K562 (cell line): Measurements from ENCODE around the gene ATP6V0D1. TPM values are rescaled to one million over a fixed set of nuclear protein-coding genes. Genes with fewer than 3 reads are reported as not detected.

Experiments used
- ARID2 ChIP-seq: fragments of 450-650 bp; IDR thresholded peaks from 2 replicates; pipeline ENCODE4 v1.6.1; 2017; ENCODE audit warnings: antibody characterized with exemption, mild to moderate bottlenecking
- BDP1 ChIP-seq: IDR thresholded peaks from 3 replicates; pipeline ENCODE4 v1.6.1; 2011; ENCODE audit not compliant: insufficient read length, insufficient read depth
- BRF1 ChIP-seq: IDR thresholded peaks from 3 replicates; pipeline ENCODE4 v1.6.1; 2011; ENCODE audit warnings: borderline replicate concordance, mild to moderate bottlenecking; ENCODE audit not compliant: insufficient read length; ENCODE audit errors: extremely low read depth
- ESRRA ChIP-seq: fragments of 450-650 bp; IDR thresholded peaks from 2 replicates; pipeline ENCODE4 v1.6.1; 2014; ENCODE audit warnings: low read depth, mild to moderate bottlenecking, moderate library complexity, borderline replicate concordance
- GABPA ChIP-seq: fragments of 200-800 bp; sonication (Bioruptor generic); conservative IDR thresholded peaks from 2 replicates; pipeline ENCODE4 v1.6.1; 2016; ENCODE audit warnings: low read depth, missing genetic modification characterization, missing compliant biosample characterization
- HNRNPUL1 ChIP-seq: fragments of 200-400 bp; formaldehyde crosslinking; IDR thresholded peaks from 2 replicates; pipeline ENCODE4 v1.6.1; 2017; ENCODE audit warnings: low read length
- MTA2 ChIP-seq: fragments of 450-650 bp; IDR thresholded peaks from 2 replicates; pipeline ENCODE4 v1.6.1; 2016; ENCODE audit warnings: low read depth
- POLR2H ChIP-seq: IDR thresholded peaks from 2 replicates; pipeline ENCODE4 v1.6.1; 2016; ENCODE audit warnings: missing genetic modification characterization, low read depth, mild to moderate bottlenecking, control low read depth, missing compliant biosample characterization, moderate library complexity
- SMAD1 ChIP-seq: fragments of 150-350 bp; IDR thresholded peaks from 2 replicates; pipeline ENCODE4 v1.6.1; 2014; ENCODE audit warnings: low read length, low read depth; ENCODE audit not compliant: partially characterized antibody
- SMARCA5 ChIP-seq: fragments of 450-650 bp; IDR thresholded peaks from 2 replicates; pipeline ENCODE4 v1.6.1; 2016
- TEAD2 ChIP-seq: fragments of 450-650 bp; IDR thresholded peaks from 2 replicates; pipeline ENCODE4 v1.6.1; 2016; ENCODE audit warnings: missing genetic modification characterization, control low read depth, missing compliant biosample characterization
- ZBTB7A ChIP-seq: IDR thresholded peaks from 2 replicates; pipeline ENCODE4 v1.6.1; 2011; ENCODE audit warnings: low read depth, mild to moderate bottlenecking, low read length, moderate library complexity, borderline replicate concordance; ENCODE audit not compliant: control insufficient read depth
- ZKSCAN8 ChIP-seq: fragments of 200-800 bp; sonication (Bioruptor generic); IDR thresholded peaks from 2 replicates; pipeline ENCODE4 v1.6.1; 2016; ENCODE audit warnings: missing genetic modification characterization, missing compliant biosample characterization
- ZNF282 ChIP-seq: sonication (generic); formaldehyde crosslinking; IDR thresholded peaks from 2 replicates; pipeline ENCODE4 v1.8.1; 2023; ENCODE audit warnings: missing genetic modification reagents
- polyA plus RNA-seq, 8 experiments: library from polyadenylated mRNA; depleted of rRNA in 4 of 8; stranded (reverse) in 5 of 8; unstranded in 3 of 8; fragments of >200 nt; fragmentation: Nextera tagmentation in 2 of 8; fragmentation: Illumina TruSeq in 1 of 8; extraction: Ambion mirVana in 2 of 8; extraction: Trizol in 1 of 8; gene quantifications; 2 replicates each; pipeline versions ENCODE4 v1.2.1 to v1.2.3, GENCODE V29; 2011 to 2014; ENCODE audit warnings: inconsistent platforms in 1 of 8, missing spikeins in 1 of 8
- total RNA-seq, 7 experiments: library from RNA; depleted of rRNA in 6 of 7; stranded (reverse); fragments of >200 nt in 6 of 7; fragmentation: Illumina TruSeq in 2 of 7; extraction: Trizol in 2 of 7; gene quantifications; 2 replicates each; pipeline versions ENCODE4 v1.2.1 to v1.2.3, GENCODE V29; 2011 to 2021; ENCODE audit warnings: low replicate concordance in 1 of 7
- TF ChIP-seq, protein P1 (sequence below): sonication (generic); formaldehyde crosslinking; IDR thresholded peaks from 2 replicates; pipeline ENCODE4 v1.8.0; 2022; ENCODE audit warnings: mild to moderate bottlenecking, missing genetic modification reagents
- TF ChIP-seq, protein P2 (sequence below): fragments of 450-650 bp; IDR thresholded peaks from 2 replicates; pipeline ENCODE4 v1.6.1; 2017; ENCODE audit warnings: antibody characterized with exemption
- TF ChIP-seq, protein P3 (sequence below): sonication (generic); formaldehyde crosslinking; IDR thresholded peaks from 2 replicates; pipeline ENCODE4 v1.8.0; 2023; ENCODE audit warnings: mild to moderate bottlenecking, missing genetic modification reagents
- TF ChIP-seq, protein P4 (sequence below): fragments of 450-650 bp; IDR thresholded peaks from 2 replicates; pipeline ENCODE4 v1.6.1; 2016; ENCODE audit warnings: low read depth

Gene ATP6V0D1
- total and polyA plus RNA-seq, 9 of the 15 experiments (the other 6 are each of a cell fraction or from before 2014, with no cell fraction given): 23.2 to 69.7 (median 45.6) TPM

DNA sequence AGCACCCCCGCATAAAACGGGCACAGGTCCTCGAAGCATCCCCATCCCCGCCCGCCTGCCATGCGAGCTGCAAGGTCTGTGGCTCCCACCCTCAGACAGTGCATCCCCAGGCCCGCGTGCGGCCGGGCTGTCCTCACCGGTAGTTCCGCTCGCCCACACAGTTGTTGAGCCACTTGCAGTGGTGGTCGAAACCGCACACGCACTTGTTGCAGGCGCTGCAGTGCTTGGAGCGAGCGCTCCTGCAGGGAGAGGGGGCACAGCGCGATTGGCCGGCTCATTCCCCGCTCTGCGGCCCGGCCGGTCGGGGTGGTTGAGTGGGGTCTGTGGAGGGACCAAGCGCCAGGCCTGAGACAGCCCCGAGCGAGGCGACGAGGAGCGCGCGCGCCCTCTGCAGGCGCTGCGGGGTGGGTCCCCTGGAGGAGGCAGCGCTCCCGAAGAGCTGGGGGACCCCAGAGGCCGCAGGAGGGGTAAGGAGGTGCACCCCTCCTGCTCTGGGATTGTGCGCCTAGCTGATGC, 81.7 kb downstream of the ATP6V0D1 start (continued):
- TF ChIP-seq ESRRA: 0 out of 2 replicates have a peak, but pooled peaks have one; percentile 14
- TF ChIP-seq BDP1: no peak
- peak; percentile 58; the same call in 1 of the 2 replicates for TF ChIP-seq ARID2
- TF ChIP-seq SMARCA5: no peak
- no peak for TF ChIP-seq SMAD1
- TF ChIP-seq, protein P1, sequence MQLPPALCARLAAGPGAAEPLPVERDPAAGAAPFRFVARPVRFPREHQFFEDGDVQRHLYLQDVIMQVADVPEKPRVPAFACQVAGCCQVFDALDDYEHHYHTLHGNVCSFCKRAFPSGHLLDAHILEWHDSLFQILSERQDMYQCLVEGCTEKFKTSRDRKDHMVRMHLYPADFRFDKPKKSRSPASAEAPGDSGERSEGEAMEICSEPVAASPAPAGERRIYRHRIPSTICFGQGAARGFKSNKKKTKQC (CRISPR knock-in tag): no peak
- TF ChIP-seq, protein P2, sequence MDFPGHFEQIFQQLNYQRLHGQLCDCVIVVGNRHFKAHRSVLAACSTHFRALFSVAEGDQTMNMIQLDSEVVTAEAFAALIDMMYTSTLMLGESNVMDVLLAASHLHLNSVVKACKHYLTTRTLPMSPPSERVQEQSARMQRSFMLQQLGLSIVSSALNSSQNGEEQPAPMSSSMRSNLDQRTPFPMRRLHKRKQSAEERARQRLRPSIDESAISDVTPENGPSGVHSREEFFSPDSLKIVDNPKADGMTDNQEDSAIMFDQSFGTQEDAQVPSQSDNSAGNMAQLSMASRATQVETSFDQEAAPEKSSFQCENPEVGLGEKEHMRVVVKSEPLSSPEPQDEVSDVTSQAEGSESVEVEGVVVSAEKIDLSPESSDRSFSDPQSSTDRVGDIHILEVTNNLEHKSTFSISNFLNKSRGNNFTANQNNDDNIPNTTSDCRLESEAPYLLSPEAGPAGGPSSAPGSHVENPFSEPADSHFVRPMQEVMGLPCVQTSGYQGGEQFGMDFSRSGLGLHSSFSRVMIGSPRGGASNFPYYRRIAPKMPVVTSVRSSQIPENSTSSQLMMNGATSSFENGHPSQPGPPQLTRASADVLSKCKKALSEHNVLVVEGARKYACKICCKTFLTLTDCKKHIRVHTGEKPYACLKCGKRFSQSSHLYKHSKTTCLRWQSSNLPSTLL: no peak
- TF ChIP-seq, protein P3, sequence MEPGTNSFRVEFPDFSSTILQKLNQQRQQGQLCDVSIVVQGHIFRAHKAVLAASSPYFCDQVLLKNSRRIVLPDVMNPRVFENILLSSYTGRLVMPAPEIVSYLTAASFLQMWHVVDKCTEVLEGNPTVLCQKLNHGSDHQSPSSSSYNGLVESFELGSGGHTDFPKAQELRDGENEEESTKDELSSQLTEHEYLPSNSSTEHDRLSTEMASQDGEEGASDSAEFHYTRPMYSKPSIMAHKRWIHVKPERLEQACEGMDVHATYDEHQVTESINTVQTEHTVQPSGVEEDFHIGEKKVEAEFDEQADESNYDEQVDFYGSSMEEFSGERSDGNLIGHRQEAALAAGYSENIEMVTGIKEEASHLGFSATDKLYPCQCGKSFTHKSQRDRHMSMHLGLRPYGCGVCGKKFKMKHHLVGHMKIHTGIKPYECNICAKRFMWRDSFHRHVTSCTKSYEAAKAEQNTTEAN: no peak
- TF ChIP-seq BRF1: no peak
- TF ChIP-seq ZKSCAN8 (CRISPR knock-in tag): no peak
- no peak for TF ChIP-seq TEAD2 (tag)
- TF ChIP-seq HNRNPUL1: no peak
- TF ChIP-seq ZBTB7A: peak; percentile 84
- TF ChIP-seq GABPA (tag): no peak
- TF ChIP-seq, protein P4, sequence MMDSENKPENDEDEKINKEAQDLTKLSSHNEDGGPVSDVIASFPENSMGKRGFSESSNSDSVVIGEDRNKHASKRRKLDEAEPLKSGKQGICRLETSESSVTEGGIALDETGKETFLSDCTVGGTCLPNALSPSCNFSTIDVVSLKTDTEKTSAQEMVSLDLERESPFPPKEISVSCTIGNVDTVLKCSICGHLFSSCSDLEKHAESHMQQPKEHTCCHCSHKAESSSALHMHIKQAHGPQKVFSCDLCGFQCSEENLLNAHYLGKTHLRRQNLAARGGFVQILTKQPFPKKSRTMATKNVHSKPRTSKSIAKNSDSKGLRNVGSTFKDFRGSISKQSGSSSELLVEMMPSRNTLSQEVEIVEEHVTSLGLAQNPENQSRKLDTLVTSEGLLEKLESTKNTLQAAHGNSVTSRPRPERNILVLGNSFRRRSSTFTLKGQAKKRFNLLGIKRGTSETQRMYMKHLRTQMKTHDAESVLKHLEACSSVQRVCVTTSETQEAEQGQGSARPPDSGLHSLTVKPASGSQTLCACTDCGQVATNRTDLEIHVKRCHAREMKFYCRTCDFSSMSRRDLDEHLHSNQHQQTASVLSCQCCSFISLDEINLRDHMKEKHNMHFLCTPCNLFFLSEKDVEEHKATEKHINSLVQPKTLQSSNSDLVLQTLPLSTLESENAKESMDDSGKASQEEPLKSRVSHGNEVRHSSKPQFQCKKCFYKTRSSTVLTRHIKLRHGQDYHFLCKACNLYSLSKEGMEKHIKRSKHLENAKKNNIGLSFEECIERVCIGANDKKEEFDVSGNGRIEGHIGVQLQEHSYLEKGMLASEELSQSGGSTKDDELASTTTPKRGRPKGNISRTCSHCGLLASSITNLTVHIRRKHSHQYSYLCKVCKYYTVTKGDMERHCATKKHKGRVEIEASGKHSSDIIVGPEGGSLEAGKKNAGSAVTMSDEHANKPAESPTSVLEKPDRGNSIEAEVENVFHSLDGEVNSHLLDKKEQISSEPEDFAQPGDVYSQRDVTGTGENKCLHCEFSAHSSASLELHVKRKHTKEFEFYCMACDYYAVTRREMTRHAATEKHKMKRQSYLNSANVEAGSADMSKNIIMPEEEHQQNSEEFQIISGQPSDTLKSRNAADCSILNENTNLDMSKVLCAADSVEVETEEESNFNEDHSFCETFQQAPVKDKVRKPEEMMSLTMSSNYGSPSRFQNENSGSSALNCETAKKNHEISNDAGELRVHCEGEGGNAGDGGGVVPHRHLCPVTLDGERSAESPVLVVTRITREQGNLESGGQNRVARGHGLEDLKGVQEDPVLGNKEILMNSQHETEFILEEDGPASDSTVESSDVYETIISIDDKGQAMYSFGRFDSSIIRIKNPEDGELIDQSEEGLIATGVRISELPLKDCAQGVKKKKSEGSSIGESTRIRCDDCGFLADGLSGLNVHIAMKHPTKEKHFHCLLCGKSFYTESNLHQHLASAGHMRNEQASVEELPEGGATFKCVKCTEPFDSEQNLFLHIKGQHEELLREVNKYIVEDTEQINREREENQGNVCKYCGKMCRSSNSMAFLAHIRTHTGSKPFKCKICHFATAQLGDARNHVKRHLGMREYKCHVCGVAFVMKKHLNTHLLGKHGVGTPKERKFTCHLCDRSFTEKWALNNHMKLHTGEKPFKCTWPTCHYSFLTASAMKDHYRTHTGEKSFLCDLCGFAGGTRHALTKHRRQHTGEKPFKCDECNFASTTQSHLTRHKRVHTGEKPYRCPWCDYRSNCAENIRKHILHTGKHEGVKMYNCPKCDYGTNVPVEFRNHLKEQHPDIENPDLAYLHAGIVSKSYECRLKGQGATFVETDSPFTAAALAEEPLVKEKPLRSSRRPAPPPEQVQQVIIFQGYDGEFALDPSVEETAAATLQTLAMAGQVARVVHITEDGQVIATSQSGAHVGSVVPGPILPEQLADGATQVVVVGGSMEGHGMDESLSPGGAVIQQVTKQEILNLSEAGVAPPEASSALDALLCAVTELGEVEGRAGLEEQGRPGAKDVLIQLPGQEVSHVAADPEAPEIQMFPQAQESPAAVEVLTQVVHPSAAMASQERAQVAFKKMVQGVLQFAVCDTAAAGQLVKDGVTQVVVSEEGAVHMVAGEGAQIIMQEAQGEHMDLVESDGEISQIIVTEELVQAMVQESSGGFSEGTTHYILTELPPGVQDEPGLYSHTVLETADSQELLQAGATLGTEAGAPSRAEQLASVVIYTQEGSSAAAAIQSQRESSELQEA: no peak
- no peak for TF ChIP-seq ZNF282
- TF ChIP-seq POLR2H (tag): no peak
- no peak for TF ChIP-seq MTA2
